Left ventricle myocardium inferior (tissue), 1 donor: Measurements from ENCODE around the gene RANGAP1. TPM values are rescaled to one million over a fixed set of nuclear protein-coding genes. Genes with fewer than 3 reads are reported as not detected.

Experiments used
- DNase-seq: peaks from one replicate; pipeline ENCODE4 v3.0.0-alpha.2; 2020
- H3K27ac ChIP-seq: fragments of 200-600 bp; replicated peaks from 2 replicates; pipeline ENCODE4 v1.8.0; 2021
- H3K27me3 ChIP-seq: fragments of 200-600 bp; 2 replicates; pipeline ENCODE4 v1.8.0; 2021; ENCODE audit warnings: low read depth
- H3K36me3 ChIP-seq: fragments of 200-600 bp; 2 replicates; pipeline ENCODE4 v1.8.0; 2021
- H3K4me1 ChIP-seq: fragments of 200-600 bp; 2 replicates; pipeline ENCODE4 v1.8.0; 2021
- H3K4me3 ChIP-seq: fragments of 200-600 bp; 2 replicates; pipeline ENCODE4 v1.8.0; 2021; ENCODE audit warnings: mild to moderate bottlenecking, moderate library complexity
- H3K9me3 ChIP-seq: fragments of 200-600 bp; replicated peaks from 2 replicates; pipeline ENCODE4 v1.8.0; 2021
- CTCF ChIP-seq: fragments of 200-600 bp; IDR thresholded peaks from 2 replicates; pipeline ENCODE4 v1.8.0; 2021; ENCODE audit warnings: antibody characterized with exemption, mild to moderate bottlenecking, borderline replicate concordance
- intact Hi-C: fragments of 100-400 bp; cut with micrococcal nuclease; formaldehyde crosslinking; loops from one replicate; pipeline ENCODE4 v1.11.0; 2022
- total RNA-seq: library from RNA; stranded (reverse); fragmentation: NEBNext Ultra II Directional; extraction: Animal tissue kit (Norgen Biotek cat#: 25700); gene quantifications from one replicate; pipeline ENCODE4 v1.2.1, GENCODE V29; 2021
- donor health status: DM: no; HTN: yes; CAD: no; lungs with severe emphysema.

RANGAP1 gene
- total RNA-seq, 1 donor from 2014 or later: 36.4 TPM

DNA sequence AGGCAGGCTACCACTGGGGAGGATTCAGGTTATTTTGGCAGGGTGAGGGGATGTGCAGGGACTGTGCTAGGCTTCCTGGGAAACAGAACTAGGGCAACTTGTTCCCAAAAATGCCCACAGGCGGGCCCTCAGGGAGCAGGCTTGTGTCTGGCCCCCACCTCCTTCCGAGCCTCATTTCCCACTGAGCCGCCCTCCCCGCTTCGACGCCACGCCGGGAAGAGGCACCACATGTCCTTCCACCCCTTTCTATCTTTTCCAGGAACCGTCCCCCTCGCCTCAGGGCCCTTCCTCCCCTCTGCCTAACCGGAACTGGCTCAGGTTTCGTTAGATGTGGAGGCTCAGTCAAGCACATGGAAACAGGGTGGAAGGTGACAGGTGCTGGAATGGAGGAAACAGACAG, 35.9 kb downstream of the RANGAP1 start:
- Histone ChIP-seq H3K4me3 (no peak overlapping the region), H3K36me3 (peaks cover 83% of the 10 kb centered on the region), H3K27me3 (no peaks in the 10 kb centered on the region), H3K4me1 (peaks cover 21% of the 10 kb centered on the region), H3K9me3 (no peaks in the 10 kb centered on the region), H3K27ac (no peak overlapping the region)
- intact Hi-C loops: no loop called here
- DNase-seq: no peak
- TF ChIP-seq CTCF: no peak

- DNase-seq: no peak
- TF ChIP-seq CTCF: no peak
- Histone ChIP-seq H3K27me3 (no peaks in the 10 kb centered on the region), H3K27ac (peak overlapping the region; percentile 85), H3K36me3 (peaks cover 77% of the 10 kb centered on the region), H3K4me1 (peaks cover 21% of the 10 kb centered on the region), H3K9me3 (no peaks in the 10 kb centered on the region), H3K4me3 (no peak overlapping the region)
- intact Hi-C loops: no loop called here
Measured at GRCh38 chr22:41249442-41249841, 36.5 kb downstream of the RANGAP1 start.

GRCh38 chr22:41248758-41249157, 37.2 kb downstream of the RANGAP1 start:
- intact Hi-C loops: no loop called here
- no peak for TF ChIP-seq CTCF
- no peaks in the 10 kb centered on the region for H3K9me3 ChIP-seq
- H3K27ac ChIP-seq: peak overlapping the region; percentile 85
- no peak for DNase-seq
- H3K27me3 ChIP-seq: no peaks in the 10 kb centered on the region
- peaks cover 70% of the 10 kb centered on the region for H3K36me3 ChIP-seq
- H3K4me3 ChIP-seq: no peak overlapping the region
- peaks cover 21% of the 10 kb centered on the region for H3K4me1 ChIP-seq

DNA sequence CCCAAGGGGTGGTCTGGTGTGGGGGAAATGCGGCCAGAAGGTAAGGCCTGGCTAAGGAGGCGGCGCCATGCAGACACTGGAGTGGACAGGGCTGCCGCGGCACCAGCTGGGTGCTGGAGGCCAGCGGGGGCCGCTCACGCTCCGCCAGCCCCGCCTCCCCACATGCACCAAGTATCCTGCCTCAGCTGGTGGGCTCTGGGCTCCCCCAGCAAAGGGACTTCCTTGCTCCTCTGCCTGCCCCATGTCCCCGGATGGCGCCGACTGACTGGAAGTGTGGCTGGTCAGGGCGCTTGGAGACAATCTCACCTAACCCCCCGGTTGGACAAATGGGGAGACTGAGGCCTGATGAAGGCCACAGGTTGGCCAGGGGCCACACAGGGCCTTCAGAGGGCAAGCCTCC, 37.7 kb downstream of the RANGAP1 start:
- Histone ChIP-seq H3K27ac (peak overlapping the region; percentile 85), H3K4me3 (no peak overlapping the region), H3K36me3 (peaks cover 66% of the 10 kb centered on the region), H3K9me3 (no peaks in the 10 kb centered on the region), H3K4me1 (peaks cover 25% of the 10 kb centered on the region), H3K27me3 (no peaks in the 10 kb centered on the region)
- intact Hi-C loops: no loop called here
- no peak for TF ChIP-seq CTCF
- no peak for DNase-seq

GRCh38 chr22:41247703-41248102, 38.3 kb downstream of the RANGAP1 start:
- H3K4me3 ChIP-seq: no peak overlapping the region
- no peak for TF ChIP-seq CTCF
- H3K9me3 ChIP-seq: no peaks in the 10 kb centered on the region
- peak; percentile 67 for DNase-seq
- peak overlapping the region; percentile 85 for H3K27ac ChIP-seq
- intact Hi-C loops: no loop called here
- no peaks in the 10 kb centered on the region for H3K27me3 ChIP-seq
- peaks cover 31% of the 10 kb centered on the region for H3K4me1 ChIP-seq
- H3K36me3 ChIP-seq: peaks cover 60% of the 10 kb centered on the region
